HCT116 (cell line): ENCODE results near the gene TALDO1. TPM values are rescaled to one million over a fixed set of nuclear protein-coding genes. Genes with fewer than 3 reads are reported as not detected.

Experiments
- ATAC-seq: fragments of 200-7000 bp; cut with Tn5 transposase; 2 replicates; pipeline ENCODE4 v1.9.1; 2020; ENCODE audit warnings: mild to moderate bottlenecking, moderate library complexity
- BruUV-seq: library from RNA; stranded (reverse); fragments of 400-500 nt; replicated peaks from 2 replicates; lab custom pipeline; 2021; lab: Mats Ljungman, UMichigan
- CTCF ChIA-PET: fragments of 300-600 bp; sonication (Branson Sonifier 250); formaldehyde crosslinking; loops from one replicate; lab custom pipeline; 2021; ENCODE audit warnings: antibody characterized with exemption; lab: Charles Lee
- POLR2A ChIA-PET: fragments of 300-600, 350-600 bp; sonication (Branson Sonifier 250); formaldehyde crosslinking; loops from one replicate; lab custom pipeline; 2021; ENCODE audit warnings: antibody characterized with exemption; lab: Charles Lee
- RAD21 ChIA-PET, 2 experiments: fragments of 300-600 bp; sonication (Branson Sonifier 250); formaldehyde crosslinking; loops; one replicate each; lab custom pipeline; 2023; ENCODE audit warnings: low total read pairs in 2 of 2; ENCODE audit not compliant: uncharacterized antibody in 2 of 2, unreplicated experiment in 2 of 2, low non-redundant PET in 1 of 2; lab: Charles Lee
- DNase-seq: peaks from one replicate; pipeline ENCODE4 v3.0.0-alpha.2; 2010; ENCODE audit warnings: low read depth, low spot score
- H2AFZ ChIP-seq: fragments of 200-600 bp; shearing (Covaris generic), sonication (generic); 2 replicates; pipeline ENCODE4 v1.6.1; 2017; ENCODE audit warnings: low read depth, mixed run types, mixed read lengths, antibody characterized with exemption, low read length; ENCODE audit not compliant: poor library complexity, severe bottlenecking
- H3K27ac ChIP-seq: 2 replicates; pipeline ENCODE4 v1.5.1; 2012; ENCODE audit warnings: low read depth, low read length
- H3K27me3 ChIP-seq: fragments of 200-600 bp; sonication (generic); 2 replicates; pipeline ENCODE4 v1.6.1; 2016; ENCODE audit warnings: mixed run types, low read length, mixed read lengths; ENCODE audit not compliant: insufficient read depth
- H3K36me3 ChIP-seq, 2 experiments: fragments of 200-500 bp in 1 of 2; fragments of 200-600 bp in 1 of 2; sonication (Bioruptor generic) in 1 of 2; sonication (generic) in 1 of 2; 2 replicates each; pipeline versions ENCODE4 v1.5.1 to v1.6.1; 2014 to 2016; ENCODE audit warnings: low read length in 2 of 2, inconsistent platforms in 1 of 2, mixed read lengths in 1 of 2, mixed run types in 1 of 2; ENCODE audit not compliant: insufficient read depth in 2 of 2, control insufficient read depth in 1 of 2
- H3K4me1 ChIP-seq, 2 experiments: fragments of 200-600 bp in 1 of 2; sonication (generic) in 1 of 2; 2 replicates each; pipeline versions ENCODE4 v1.5.1 to v1.6.1; 2012 to 2017; ENCODE audit warnings: low read length in 2 of 2, inconsistent platforms in 1 of 2, mild to moderate bottlenecking in 1 of 2, mixed read lengths in 1 of 2, mixed run types in 1 of 2, moderate library complexity in 1 of 2; ENCODE audit not compliant: insufficient read depth in 2 of 2, control insufficient read depth in 1 of 2
- H3K4me2 ChIP-seq: fragments of 200-600 bp; sonication (generic); 2 replicates; pipeline ENCODE4 v1.6.1; 2017; ENCODE audit warnings: mixed run types, low read length, mixed read lengths
- H3K4me3 ChIP-seq, 2 experiments: fragments of 200-600 bp in 1 of 2; sonication (generic) in 1 of 2; replicated peaks in 1 of 2; 2 replicates each; pipeline ENCODE4 v1.5.1; 2011 to 2016; ENCODE audit warnings: low read length in 2 of 2, control low read depth in 1 of 2, low read depth in 1 of 2, mild to moderate bottlenecking in 1 of 2, mixed read lengths in 1 of 2, mixed run types in 1 of 2
- H3K79me2 ChIP-seq: fragments of 200-600 bp; sonication (generic); 2 replicates; pipeline ENCODE4 v1.6.1; 2017; ENCODE audit warnings: mild to moderate bottlenecking, mixed run types, low read length, moderate library complexity, mixed read lengths; ENCODE audit not compliant: insufficient read depth
- H3K9ac ChIP-seq: fragments of 200-600 bp; sonication (generic); 2 replicates; pipeline ENCODE4 v1.6.1; 2016; ENCODE audit warnings: low read length, mixed read lengths
- H3K9me2 ChIP-seq: fragments of 200-600 bp; sonication (generic), shearing (Covaris generic); 2 replicates; pipeline ENCODE4 v1.6.1; 2017; ENCODE audit warnings: mixed run types, mild to moderate bottlenecking, moderate library complexity; ENCODE audit not compliant: insufficient read depth
- H3K9me3 ChIP-seq, 2 experiments: fragments of 200-500 bp in 1 of 2; fragments of 200-600 bp in 1 of 2; sonication (Bioruptor generic) in 1 of 2; sonication (generic) in 1 of 2; 2 replicates each; pipeline ENCODE4 v1.6.1; 2014 to 2017; ENCODE audit warnings: low read length in 2 of 2, mixed read lengths in 2 of 2, inconsistent platforms in 1 of 2, low read depth in 1 of 2, mild to moderate bottlenecking in 1 of 2, mixed run types in 1 of 2, moderate library complexity in 1 of 2; ENCODE audit not compliant: control insufficient read depth in 1 of 2, insufficient read depth in 1 of 2
- H4K20me1 ChIP-seq: fragments of 200-600 bp; sonication (generic), shearing (Covaris generic); 2 replicates; pipeline ENCODE4 v1.6.1; 2017; ENCODE audit warnings: mixed run types, mild to moderate bottlenecking, moderate library complexity; ENCODE audit not compliant: insufficient read depth
- CTCF ChIP-seq, 3 experiments: fragments of 200-600 bp in 1 of 3; sonication (generic) in 1 of 3; IDR thresholded peaks in 2 of 3; conservative IDR thresholded peaks in 1 of 3; 2 replicates each; pipeline ENCODE4 v1.5.1; 2012 to 2017; ENCODE audit warnings: low read depth in 2 of 3, low read length in 2 of 3, antibody characterized with exemption in 1 of 3, borderline replicate concordance in 1 of 3, control low read depth in 1 of 3, mild to moderate bottlenecking in 1 of 3, mixed read lengths in 1 of 3, mixed run types in 1 of 3, moderate library complexity in 1 of 3; ENCODE audit not compliant: insufficient read depth in 1 of 3
- ELF1 ChIP-seq: IDR thresholded peaks from 2 replicates; pipeline ENCODE4 v1.6.1; 2012; ENCODE audit warnings: low read depth, borderline replicate concordance
- EZH2 ChIP-seq: fragments of 200-600 bp; sonication (generic); IDR thresholded peaks from 2 replicates; pipeline ENCODE4 v1.6.1; 2017; ENCODE audit warnings: antibody characterized with exemption, mixed run types
- FOSL1 ChIP-seq: IDR thresholded peaks from 2 replicates; pipeline ENCODE4 v1.6.1; 2012; ENCODE audit warnings: low read depth
- JUND ChIP-seq: IDR thresholded peaks from 2 replicates; pipeline ENCODE4 v1.6.1; 2012
- RAD21 ChIP-seq: IDR thresholded peaks from 2 replicates; pipeline ENCODE4 v1.6.1; 2012; ENCODE audit warnings: low read depth, mild to moderate bottlenecking
- REST ChIP-seq: IDR thresholded peaks from 2 replicates; pipeline ENCODE4 v1.6.1; 2012; ENCODE audit warnings: low read depth
- SRF ChIP-seq: IDR thresholded peaks from 2 replicates; pipeline ENCODE4 v1.6.1; 2012; ENCODE audit warnings: low read depth
- YY1 ChIP-seq: IDR thresholded peaks from 2 replicates; pipeline ENCODE4 v1.6.1; 2011; ENCODE audit warnings: low read length, low read depth, moderate library complexity, mild to moderate bottlenecking; ENCODE audit not compliant: insufficient replicate concordance; ENCODE audit errors: extremely low read depth
- ZFX ChIP-seq: fragments of 450-650 bp; IDR thresholded peaks from 2 replicates; pipeline ENCODE4 v1.6.1; 2017
- ZNF274 ChIP-seq: fragments of 200-500 bp; sonication (Bioruptor generic); IDR thresholded peaks from 2 replicates; pipeline ENCODE4 v1.6.1; 2014; ENCODE audit warnings: mild to moderate bottlenecking, low read depth, low read length, inconsistent platforms
- intact Hi-C: fragments of 100-400 bp; cut with micrococcal nuclease; formaldehyde crosslinking; loops from 2 replicates; pipeline ENCODE4 v1.10.0; 2022
- total RNA-seq: library from RNA; stranded (reverse); gene quantifications from one replicate; pipeline ENCODE4 v1.2.1, GENCODE V29; 2021; ENCODE audit not compliant: unreplicated experiment

Gene TALDO1
- total RNA-seq, 1 experiment from 2014 or later: 242 TPM

GRCh38 chr11:793556-793955 is 46.3 kb downstream of the TALDO1 start:
- Histone ChIP-seq H3K4me1 (peaks cover 20 to 51% of the 10 kb centered on the region in 2 experiments), H3K9ac (no peak overlapping the region), H3K79me2 (peaks cover 29% of the 10 kb centered on the region), H3K27me3 (no peaks in the 10 kb centered on the region), H3K4me3 (no peak overlapping the region), H3K36me3 (peaks cover 0 to 4% of the 10 kb centered on the region in 2 experiments; a peak in 1 of 4 replicates), H3K27ac (peak overlapping the region; percentile 29; the same call in 1 of the 2 replicates), H2AFZ (no peak overlapping the region), H3K4me2 (no peak overlapping the region), H4K20me1 (no peaks in the 10 kb centered on the region), H3K9me2 (no peaks in the 10 kb centered on the region), H3K9me3 (no peaks in the 10 kb centered on the region)
- ChIA-PET POLR2A (no interaction called here), RAD21 (no interaction called here), CTCF (no interaction called here)
- no peak for TF ChIP-seq YY1
- no peak for TF ChIP-seq ZNF274
- no peak for TF ChIP-seq ELF1
- TF ChIP-seq ZFX: no peak
- no peak for TF ChIP-seq EZH2
- no peak for TF ChIP-seq RAD21
- TF ChIP-seq FOSL1: no peak
- TF ChIP-seq CTCF (IDR thresholded peaks at IDR 0.05 in 2 of 3, conservative IDR thresholded peaks at IDR 0.05 in 1 of 3; ENCODE audit: borderline replicate concordance in 1 of 3, insufficient read depth in 1 of 3, low read depth in 2 of 3, low read length in 2 of 3): no peak
- TF ChIP-seq REST: no peak
- TF ChIP-seq JUND: no peak
- no peak for TF ChIP-seq SRF
- no TSS peak for BruUV-seq
- DNase-seq (no peak), ATAC-seq (no peak)
- intact Hi-C loops: no loop called here
